Cardiac muscle cell (in vitro differentiated cells and primary cell): ENCODE results near the gene RING1. TPM values are rescaled to one million over a fixed set of nuclear protein-coding genes. Genes with fewer than 3 reads are reported as not detected.

Experiments used
- DNase-seq, 2 donors: peaks; one replicate each; pipeline versions ENCODE4 v3.0.0 to v3.0.0-alpha.2; 2010 to 2017; ENCODE audit warnings: low read depth in 1 of 2, low spot score in 1 of 2
- H3K27ac ChIP-seq: fragments of 200-600 bp; sonication (generic); 2 replicates; pipeline ENCODE4 v1.5.1; 2016
- H3K27me3 ChIP-seq: fragments of 200-600 bp; sonication (generic); 2 replicates; pipeline ENCODE4 v1.6.0; 2016; ENCODE audit warnings: control low read depth
- H3K36me3 ChIP-seq: fragments of 200-600 bp; sonication (generic); 2 replicates; pipeline ENCODE4 v1.5.1; 2016; ENCODE audit warnings: control low read depth
- H3K4me1 ChIP-seq: fragments of 200-600 bp; sonication (generic); 2 replicates; pipeline ENCODE4 v1.8.1; 2017; ENCODE audit warnings: low read depth, mild to moderate bottlenecking, mixed run types
- H3K4me3 ChIP-seq: fragments of 200-600 bp; sonication (generic); 2 replicates; pipeline ENCODE4 v1.5.1; 2016; ENCODE audit warnings: mild to moderate bottlenecking
- H3K9me3 ChIP-seq: fragments of 200-600 bp; sonication (generic); 2 replicates; pipeline ENCODE4 v1.5.1; 2017; ENCODE audit warnings: low read depth, mild to moderate bottlenecking, control low read depth
- polyA plus RNA-seq: library from polyadenylated mRNA; unstranded; fragments of >200 nt; fragmentation: Nextera tagmentation; extraction: Ambion mirVana; gene quantifications from 2 replicates; pipeline ENCODE4 v1.2.1, GENCODE V29; 2016
- total RNA-seq: library from RNA; depleted of rRNA; stranded (reverse); fragments of >200 nt; gene quantifications from 2 replicates; pipeline ENCODE4 v1.2.3, GENCODE V29; 2016
- TF ChIP-seq, protein P1 (sequence below): IDR thresholded peaks from 2 replicates; pipeline ENCODE4 v1.5.1; 2012; ENCODE audit warnings: low read depth, mild to moderate bottlenecking, low read length

Gene RING1
- total and polyA plus RNA-seq, 2 experiments from 2014 or later = 37.0 to 42.1 TPM

GRCh38 chr6:33189625-33190448 is 18.5 kb upstream of the RING1 start:
- peaks cover 30% of the 10 kb centered on the region for H3K4me1 ChIP-seq
- no peak overlapping the region for H3K4me3 ChIP-seq
- no peak overlapping the region for H3K27ac ChIP-seq
- no peaks in the 10 kb centered on the region for H3K36me3 ChIP-seq
- TF ChIP-seq, protein P1, sequence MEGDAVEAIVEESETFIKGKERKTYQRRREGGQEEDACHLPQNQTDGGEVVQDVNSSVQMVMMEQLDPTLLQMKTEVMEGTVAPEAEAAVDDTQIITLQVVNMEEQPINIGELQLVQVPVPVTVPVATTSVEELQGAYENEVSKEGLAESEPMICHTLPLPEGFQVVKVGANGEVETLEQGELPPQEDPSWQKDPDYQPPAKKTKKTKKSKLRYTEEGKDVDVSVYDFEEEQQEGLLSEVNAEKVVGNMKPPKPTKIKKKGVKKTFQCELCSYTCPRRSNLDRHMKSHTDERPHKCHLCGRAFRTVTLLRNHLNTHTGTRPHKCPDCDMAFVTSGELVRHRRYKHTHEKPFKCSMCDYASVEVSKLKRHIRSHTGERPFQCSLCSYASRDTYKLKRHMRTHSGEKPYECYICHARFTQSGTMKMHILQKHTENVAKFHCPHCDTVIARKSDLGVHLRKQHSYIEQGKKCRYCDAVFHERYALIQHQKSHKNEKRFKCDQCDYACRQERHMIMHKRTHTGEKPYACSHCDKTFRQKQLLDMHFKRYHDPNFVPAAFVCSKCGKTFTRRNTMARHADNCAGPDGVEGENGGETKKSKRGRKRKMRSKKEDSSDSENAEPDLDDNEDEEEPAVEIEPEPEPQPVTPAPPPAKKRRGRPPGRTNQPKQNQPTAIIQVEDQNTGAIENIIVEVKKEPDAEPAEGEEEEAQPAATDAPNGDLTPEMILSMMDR = no peak
- no peak for DNase-seq
- H3K9me3 ChIP-seq = no peaks in the 10 kb centered on the region
- no peaks in the 10 kb centered on the region for H3K27me3 ChIP-seq

- Histone ChIP-seq H3K36me3 (no peaks in the 10 kb centered on the region), H3K27ac (no peak overlapping the region), H3K4me1 (peaks cover 38% of the 10 kb centered on the region), H3K4me3 (no peak overlapping the region), H3K9me3 (no peaks in the 10 kb centered on the region), H3K27me3 (no peaks in the 10 kb centered on the region)
- no peak for DNase-seq
- TF ChIP-seq, protein P1 = no peak
Measured at GRCh38 chr6:33190504-33191107, 17.7 kb upstream of the RING1 start.

- Histone ChIP-seq H3K27ac (no peak overlapping the region), H3K36me3 (no peaks in the 10 kb centered on the region), H3K9me3 (no peaks in the 10 kb centered on the region), H3K4me3 (peak overlapping the region; percentile 13), H3K4me1 (peaks cover 41% of the 10 kb centered on the region), H3K27me3 (no peaks in the 10 kb centered on the region)
- peak in 1 of 2 donors; percentile 60 for DNase-seq
- TF ChIP-seq, protein P1 = no peak
Measured at GRCh38 chr6:33191383-33192104, 16.8 kb upstream of the RING1 start.

- Histone ChIP-seq H3K9me3 (no peaks in the 10 kb centered on the region), H3K4me1 (peaks cover 41% of the 10 kb centered on the region), H3K27me3 (no peaks in the 10 kb centered on the region), H3K27ac (no peak within 1 kb of the TSS), H3K4me3 (peak within 1 kb of the TSS; percentile 13), H3K36me3 (no peaks in the 10 kb centered on the region)
- TF ChIP-seq, protein P1 = no peak
- peak in 1 of 2 donors; percentile 74 for DNase-seq
Measured at GRCh38 chr6:33192105-33192646, 16.1 kb upstream of the RING1 start, which contains the start of gene COL11A2. Gene COL11A2, minus strand, starts transcription at chr6:33192467. Its CDS starts 227 bp downstream, at chr6:33192240.

- no peak overlapping the region for H3K27ac ChIP-seq
- H3K4me1 ChIP-seq = peaks cover 41% of the 10 kb centered on the region
- TF ChIP-seq, protein P1 = no peak
- DNase-seq = peak; percentile 29 to 67
- H3K4me3 ChIP-seq = peak overlapping the region; percentile 13
- H3K36me3 ChIP-seq = no peaks in the 10 kb centered on the region
- H3K9me3 ChIP-seq = no peaks in the 10 kb centered on the region
- H3K27me3 ChIP-seq = no peaks in the 10 kb centered on the region
Measured at GRCh38 chr6:33192671-33193602, 15.4 kb upstream of the RING1 start.
